Measurements from ENCODE around the gene SLCO4A1.

Gene SLCO4A1

DNA sequence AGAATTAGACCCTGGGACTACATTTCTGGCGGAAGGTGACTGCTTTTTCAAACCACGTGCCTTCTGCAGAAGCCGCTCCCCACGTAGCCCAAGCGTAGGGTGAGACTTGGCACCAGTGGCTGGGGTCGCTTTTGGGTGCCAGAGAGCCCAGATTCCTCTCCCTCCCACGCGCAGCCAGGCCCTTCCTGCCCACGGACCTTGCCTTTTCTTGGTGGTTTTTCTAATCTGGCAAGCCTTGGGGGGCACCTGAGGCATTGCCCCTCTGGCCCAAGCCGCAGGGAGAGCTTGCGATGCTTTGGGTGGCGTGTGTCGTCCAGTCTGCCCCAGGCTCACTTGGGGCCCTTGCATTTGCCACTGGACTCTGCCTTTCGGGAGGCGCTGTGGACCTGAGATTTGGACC is 3.3 kb downstream of the SLCO4A1 start:
- H3K4me3 ChIP-seq (ENCODE audit: low read depth, low read length), result no peak overlapping the region
- TF ChIP-seq, protein P1, sequence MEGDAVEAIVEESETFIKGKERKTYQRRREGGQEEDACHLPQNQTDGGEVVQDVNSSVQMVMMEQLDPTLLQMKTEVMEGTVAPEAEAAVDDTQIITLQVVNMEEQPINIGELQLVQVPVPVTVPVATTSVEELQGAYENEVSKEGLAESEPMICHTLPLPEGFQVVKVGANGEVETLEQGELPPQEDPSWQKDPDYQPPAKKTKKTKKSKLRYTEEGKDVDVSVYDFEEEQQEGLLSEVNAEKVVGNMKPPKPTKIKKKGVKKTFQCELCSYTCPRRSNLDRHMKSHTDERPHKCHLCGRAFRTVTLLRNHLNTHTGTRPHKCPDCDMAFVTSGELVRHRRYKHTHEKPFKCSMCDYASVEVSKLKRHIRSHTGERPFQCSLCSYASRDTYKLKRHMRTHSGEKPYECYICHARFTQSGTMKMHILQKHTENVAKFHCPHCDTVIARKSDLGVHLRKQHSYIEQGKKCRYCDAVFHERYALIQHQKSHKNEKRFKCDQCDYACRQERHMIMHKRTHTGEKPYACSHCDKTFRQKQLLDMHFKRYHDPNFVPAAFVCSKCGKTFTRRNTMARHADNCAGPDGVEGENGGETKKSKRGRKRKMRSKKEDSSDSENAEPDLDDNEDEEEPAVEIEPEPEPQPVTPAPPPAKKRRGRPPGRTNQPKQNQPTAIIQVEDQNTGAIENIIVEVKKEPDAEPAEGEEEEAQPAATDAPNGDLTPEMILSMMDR (IDR thresholded peaks at IDR 0.05; ENCODE audit: low read depth, low read length), result no peak
- H3K4me1 ChIP-seq, result peaks cover 31% of the 10 kb centered on the region
- H3K36me3 ChIP-seq, result peaks cover 7% of the 10 kb centered on the region
- H3K9me3 ChIP-seq, result no peaks in the 10 kb centered on the region
- no peak for DNase-seq
- H3K27me3 ChIP-seq, result no peaks in the 10 kb centered on the region

DNA sequence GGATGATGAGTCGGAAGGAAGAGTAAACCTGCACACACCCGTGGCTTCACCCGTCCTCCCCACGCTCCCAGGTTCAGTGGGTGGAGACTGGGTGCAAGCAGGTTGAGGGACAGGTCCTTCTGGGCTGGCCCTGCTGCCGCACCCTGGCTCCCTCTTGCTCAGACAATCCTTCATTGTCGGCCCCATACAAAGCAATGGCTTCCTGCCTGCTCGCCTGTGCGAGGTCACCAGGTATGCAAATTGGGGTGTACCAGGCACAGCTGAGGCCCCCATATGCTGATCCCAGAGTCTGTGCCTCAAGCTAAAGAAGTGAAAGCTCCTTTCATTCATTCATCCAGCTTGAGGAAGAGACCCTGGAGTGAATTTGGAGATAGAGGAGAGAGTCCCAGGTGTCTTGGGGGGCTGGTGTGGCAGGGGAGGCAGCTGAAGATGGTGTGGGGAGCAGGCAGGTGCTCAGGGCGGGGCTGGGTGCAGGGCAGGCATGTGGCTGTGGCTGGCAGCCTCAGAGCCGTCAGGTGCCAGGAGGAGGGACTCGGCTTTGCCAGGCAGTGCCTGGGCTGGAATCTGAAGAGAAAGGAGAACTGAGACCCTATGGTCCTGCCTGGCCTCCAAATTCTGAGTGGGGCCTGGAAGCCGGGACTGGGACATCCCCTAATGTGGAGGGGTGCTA is 4.7 kb downstream of the SLCO4A1 start:
- Histone ChIP-seq H3K27me3 (no peaks in the 10 kb centered on the region), H3K4me3 (ENCODE audit: low read depth, low read length) (no peak overlapping the region), H3K9me3 (no peaks in the 10 kb centered on the region), H3K4me1 (peaks cover 36% of the 10 kb centered on the region), H3K36me3 (peaks cover 7% of the 10 kb centered on the region)
- TF ChIP-seq, protein P1 (IDR thresholded peaks at IDR 0.05; ENCODE audit: low read depth, low read length), result no peak
- DNase-seq, result no peak

DNA sequence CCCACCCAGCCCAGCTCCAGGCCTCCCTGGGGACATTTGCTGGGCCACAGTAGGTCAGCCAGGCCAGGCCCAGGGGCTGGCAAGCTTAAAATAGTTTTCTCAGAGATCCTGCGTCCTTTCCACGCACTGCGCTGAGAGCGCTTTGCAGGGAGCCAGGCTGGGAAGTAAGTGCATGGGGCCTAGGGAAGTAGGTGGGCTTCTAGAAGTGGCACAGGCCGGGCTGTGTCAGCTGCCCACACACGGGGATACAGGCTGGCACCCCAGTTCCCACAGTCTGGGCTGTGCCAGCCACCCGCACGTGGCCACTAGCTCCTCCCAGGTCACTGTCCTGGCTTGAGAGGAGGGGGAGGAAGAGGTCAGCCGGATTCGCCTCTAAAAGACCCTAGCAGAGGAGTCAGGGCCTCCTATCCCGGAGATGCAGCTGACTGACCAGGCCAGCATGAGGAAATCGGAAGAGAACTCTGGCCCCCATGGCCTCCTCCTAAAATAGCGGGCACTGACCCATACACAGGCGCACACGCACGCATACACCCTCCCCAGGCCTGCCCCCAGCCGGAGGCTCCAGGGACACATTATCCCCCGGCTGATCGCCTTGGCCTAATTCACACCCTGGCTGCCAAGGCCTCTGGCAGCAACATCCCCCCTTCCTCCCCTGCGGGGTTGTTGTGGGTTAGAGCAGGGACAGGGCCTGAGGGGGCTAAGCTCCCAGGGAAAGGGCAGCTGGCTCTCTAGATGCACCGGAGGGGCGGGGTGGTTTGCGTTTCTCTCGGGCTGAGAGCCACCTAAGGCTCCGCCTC is 5.4 kb downstream of the SLCO4A1 start:
- H3K9me3 ChIP-seq, result no peaks in the 10 kb centered on the region
- H3K4me3 ChIP-seq (ENCODE audit: low read depth, low read length), result no peak overlapping the region
- TF ChIP-seq, protein P1 (IDR thresholded peaks at IDR 0.05; ENCODE audit: low read depth, low read length), result no peak
- DNase-seq, result peak; percentile 54
- peaks cover 12% of the 10 kb centered on the region for H3K36me3 ChIP-seq
- H3K27me3 ChIP-seq, result no peaks in the 10 kb centered on the region
- peaks cover 41% of the 10 kb centered on the region for H3K4me1 ChIP-seq

DNA sequence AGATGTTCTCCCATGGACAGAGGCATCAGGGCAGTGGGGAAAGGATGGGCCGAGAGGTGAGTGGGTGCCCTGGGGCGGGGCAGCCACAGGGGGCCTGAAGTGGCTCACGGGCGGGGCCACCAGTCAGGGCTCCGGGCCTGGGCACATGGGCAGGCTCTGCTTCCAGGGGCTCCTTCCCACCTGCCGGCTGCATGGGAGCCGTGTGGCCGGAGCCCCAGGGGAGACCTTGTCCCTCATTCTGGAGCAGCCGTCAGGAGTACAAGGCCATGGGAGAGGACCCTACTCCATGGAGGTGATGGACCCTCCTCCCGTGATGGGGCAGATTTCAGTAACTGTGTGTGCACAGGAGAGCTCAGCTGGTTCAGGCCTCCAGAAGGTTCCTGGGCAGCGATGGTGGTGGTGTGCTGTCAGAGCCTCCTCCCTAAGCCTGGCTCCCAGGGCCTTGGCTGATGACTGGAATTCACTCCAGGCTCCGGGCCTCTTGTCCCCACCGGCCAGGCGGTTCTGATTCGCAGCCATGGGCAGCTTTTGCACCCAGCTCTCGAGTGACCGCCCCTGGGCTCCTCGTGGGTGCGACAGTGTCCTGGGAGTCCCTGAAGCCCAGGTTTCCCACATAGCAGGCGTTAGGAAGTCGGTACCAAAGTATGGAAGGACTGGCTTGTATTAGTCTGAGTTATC is 6.2 kb downstream of the SLCO4A1 start:
- DNase-seq, result no peak
- TF ChIP-seq, protein P1 (IDR thresholded peaks at IDR 0.05; ENCODE audit: low read depth, low read length), result no peak
- H3K9me3 ChIP-seq, result no peaks in the 10 kb centered on the region
- peaks cover 16% of the 10 kb centered on the region for H3K36me3 ChIP-seq
- H3K4me3 ChIP-seq (ENCODE audit: low read depth, low read length), result no peak overlapping the region
- no peaks in the 10 kb centered on the region for H3K27me3 ChIP-seq
- H3K4me1 ChIP-seq, result peaks cover 43% of the 10 kb centered on the region

DNA sequence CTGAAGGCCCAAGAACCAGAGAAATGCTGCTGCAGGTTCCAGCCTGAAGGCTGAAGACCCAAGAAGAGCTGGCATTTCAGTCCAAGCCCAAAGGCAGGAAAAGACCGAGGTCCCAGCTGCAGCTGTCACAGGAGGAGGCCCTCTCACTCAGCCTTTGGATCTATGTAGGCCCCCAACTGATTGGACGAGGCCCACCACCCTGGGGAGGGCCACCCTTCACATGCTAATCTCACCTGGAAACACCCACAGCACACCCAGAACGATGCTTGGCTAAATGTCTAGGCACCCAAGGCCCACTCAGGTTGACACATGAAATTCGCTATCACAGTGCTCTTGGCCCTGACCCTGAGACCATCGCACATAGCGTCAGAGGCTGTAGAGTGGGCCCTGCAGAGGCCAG is 6.8 kb downstream of the SLCO4A1 start:
- TF ChIP-seq, protein P1 (IDR thresholded peaks at IDR 0.05; ENCODE audit: low read depth, low read length), result no peak
- Histone ChIP-seq H3K27me3 (no peaks in the 10 kb centered on the region), H3K36me3 (peaks cover 14% of the 10 kb centered on the region), H3K4me3 (ENCODE audit: low read depth, low read length) (no peak overlapping the region), H3K4me1 (peaks cover 43% of the 10 kb centered on the region), H3K9me3 (no peaks in the 10 kb centered on the region)
- DNase-seq, result no peak
